CD14-positive monocyte (primary cell): ENCODE data around the gene SPATA6L. TPM values are rescaled to one million over a fixed set of nuclear protein-coding genes. Genes with fewer than 3 reads are reported as not detected.

ENCODE experiments used
- DNase-seq, 3 donors: peaks; one replicate each; pipeline ENCODE4 v3.0.0-alpha.2; 2011 to 2022
- H2AFZ ChIP-seq: 2 replicates; pipeline ENCODE4 v1.6.0; 2012; ENCODE audit warnings: mild to moderate bottlenecking, low read depth, low read length, inconsistent platforms; ENCODE audit not compliant: insufficient read depth, poor library complexity, severe bottlenecking
- H3K27ac ChIP-seq, 2 donors: 1 replicate in 1 of 2; 2 replicates in 1 of 2; pipeline ENCODE4 v1.5.1; 2012 to 2013; ENCODE audit warnings: low read length in 2 of 2, control low read depth in 1 of 2, inconsistent platforms in 1 of 2, low read depth in 1 of 2, mild to moderate bottlenecking in 1 of 2
- H3K27me3 ChIP-seq, 2 donors: one replicate each; pipeline versions ENCODE4 v1.6.0 to v1.6.1; 2011 to 2013; ENCODE audit warnings: low read length in 2 of 2; ENCODE audit not compliant: control insufficient read depth in 2 of 2, insufficient read depth in 2 of 2
- H3K36me3 ChIP-seq, 2 donors: replicated peaks in 1 of 2; 1 replicate in 1 of 2; 2 replicates in 1 of 2; pipeline versions ENCODE4 v1.5.1 to v1.6.1; 2012 to 2013; ENCODE audit warnings: low read length in 2 of 2, control low read depth in 1 of 2, inconsistent platforms in 1 of 2, mild to moderate bottlenecking in 1 of 2; ENCODE audit not compliant: insufficient read depth in 2 of 2, control insufficient read depth in 1 of 2
- H3K4me1 ChIP-seq, 2 donors: 1 replicate in 1 of 2; 2 replicates in 1 of 2; pipeline versions ENCODE4 v1.5.1 to v1.6.1; 2012 to 2013; ENCODE audit warnings: low read length in 2 of 2, control low read depth in 1 of 2, inconsistent platforms in 1 of 2, mild to moderate bottlenecking in 1 of 2, moderate library complexity in 1 of 2; ENCODE audit not compliant: insufficient read depth in 2 of 2, control insufficient read depth in 1 of 2
- H3K4me2 ChIP-seq: replicated peaks from 2 replicates; pipeline ENCODE3; 2012; ENCODE audit warnings: low read length, moderate library complexity, mild to moderate bottlenecking; ENCODE audit not compliant: poor library complexity, severe bottlenecking; ENCODE audit errors: extremely low read depth
- H3K4me3 ChIP-seq, 3 experiments: fragments of 200-600 bp in 1 of 3; sonication (generic) in 1 of 3; replicated peaks in 1 of 3; 1 replicate in 2 of 3; 2 replicates in 1 of 3; pipeline ENCODE4 v1.5.1; 2011 to 2013; ENCODE audit warnings: low read length in 3 of 3, mild to moderate bottlenecking in 3 of 3, control low read depth in 2 of 3, low read depth in 2 of 3, inconsistent platforms in 1 of 3, moderate library complexity in 1 of 3
- H3K79me2 ChIP-seq: 2 replicates; pipeline ENCODE4 v1.6.0; 2012; ENCODE audit warnings: mild to moderate bottlenecking, control low read depth, inconsistent platforms, low read length, moderate library complexity; ENCODE audit not compliant: insufficient read depth
- H3K9ac ChIP-seq: 2 replicates; pipeline ENCODE4 v1.6.0; 2017; ENCODE audit warnings: low read length, mild to moderate bottlenecking; ENCODE audit not compliant: insufficient read depth, poor library complexity, severe bottlenecking
- H3K9me3 ChIP-seq, 2 donors: replicated peaks in 1 of 2; 1 replicate in 1 of 2; 2 replicates in 1 of 2; pipeline versions ENCODE4 v1.5.1 to v1.6.1; 2012 to 2013; ENCODE audit warnings: low read length in 2 of 2, control low read depth in 1 of 2; ENCODE audit not compliant: control insufficient read depth in 1 of 2, insufficient read depth in 1 of 2
- H4K20me1 ChIP-seq: 2 replicates; pipeline ENCODE4 v1.6.0; 2012; ENCODE audit warnings: mild to moderate bottlenecking, low read length, control low read depth, moderate library complexity; ENCODE audit not compliant: insufficient read depth
- H3K27ac Mint-ChIP-seq, 7 donors: one replicate each; pipeline ENCODE4 v1.8.0; 2020; ENCODE audit warnings: mild to moderate bottlenecking in 7 of 7, mixed read lengths in 7 of 7, moderate library complexity in 6 of 7, inconsistent platforms in 2 of 7
- H3K27me3 Mint-ChIP-seq, 3 donors: one replicate each; pipeline ENCODE4 v1.8.0; 2021 to 2022; ENCODE audit warnings: low read depth in 3 of 3, mild to moderate bottlenecking in 3 of 3, mixed read lengths in 3 of 3, moderate library complexity in 3 of 3, inconsistent platforms in 1 of 3
- H3K36me3 Mint-ChIP-seq, 2 donors: one replicate each; pipeline ENCODE4 v1.8.0; 2020; ENCODE audit warnings: mixed read lengths in 2 of 2, inconsistent platforms in 1 of 2, mild to moderate bottlenecking in 1 of 2
- H3K4me1 Mint-ChIP-seq: one replicate; pipeline ENCODE4 v1.8.0; 2020; ENCODE audit warnings: mild to moderate bottlenecking, mixed read lengths
- H3K4me3 Mint-ChIP-seq, 2 donors: one replicate each; pipeline ENCODE4 v1.8.0; 2020; ENCODE audit warnings: mild to moderate bottlenecking in 2 of 2, mixed read lengths in 2 of 2, moderate library complexity in 1 of 2
- H3K9me3 Mint-ChIP-seq, 7 donors: one replicate each; pipeline ENCODE4 v1.8.0; 2020 to 2022; ENCODE audit warnings: mixed read lengths in 7 of 7, mild to moderate bottlenecking in 6 of 7, moderate library complexity in 6 of 7, inconsistent platforms in 2 of 7
- WGBS: methylation state at CpG from one replicate; pipeline ENCODE4 v1.1.5; 2013; ENCODE audit warnings: missing lambda C conversion rate; ENCODE audit not compliant: insufficient coverage; 5-methylcytosine and 5-hydroxymethylcytosine counted together
- intact Hi-C, 2 donors: fragments of 100-400 bp; cut with micrococcal nuclease; formaldehyde crosslinking; loops; one replicate each; pipeline versions ENCODE4 v1.15.0 to v1.15.1; 2023
- polyA plus RNA-seq, 3 donors: library from polyadenylated mRNA; depleted of rRNA in 1 of 3; unstranded in 2 of 3; stranded (reverse) in 1 of 3; fragments of 300-500 nt in 2 of 3; fragments of >200 nt in 1 of 3; fragmentation: Illumina TruSeq in 2 of 3; gene quantifications; 1 replicate in 2 of 3; 2 replicates in 1 of 3; pipeline ENCODE4 v1.2.3, GENCODE V29; 2012 to 2021
- TF ChIP-seq, protein P1 (sequence below): fragments of 200-600 bp; IDR thresholded peaks from one replicate; pipeline ENCODE4 v1.8.0; 2022; ENCODE audit warnings: antibody characterized with exemption, mild to moderate bottlenecking

The SPATA6L gene
- polyA plus RNA-seq, 3 donors, result not detected

DNA sequence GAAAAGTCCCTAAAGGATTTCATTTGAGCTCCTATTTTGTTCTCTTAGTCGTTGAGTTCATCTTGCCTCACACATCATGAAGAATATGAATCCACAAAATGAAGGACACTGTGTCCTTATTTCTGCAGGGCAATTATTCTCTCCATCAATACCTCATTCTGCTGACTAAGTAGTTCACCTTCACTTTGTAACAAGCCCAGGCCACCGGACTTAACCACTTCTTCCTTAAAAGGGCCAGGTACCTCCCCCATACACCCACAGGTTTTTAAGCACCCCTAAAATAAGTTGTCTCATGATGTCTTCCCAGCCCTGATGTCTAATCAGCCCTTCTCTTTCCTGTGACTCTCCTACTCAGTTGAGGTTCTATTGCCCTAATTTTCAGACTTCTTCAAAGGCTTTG is 71.3 kb downstream of the SPATA6L start:
- intact Hi-C loops, result no loop called here
- Mint-ChIP-seq H3K4me1 (peaks cover 18% of the 10 kb centered on the region), H3K9me3 (peaks cover 0 to 2% (median 0%) of the 10 kb centered on the region in 7 donors), H3K36me3 (no peaks in the 10 kb centered on the region), H3K4me3 (no peak overlapping the region), H3K27me3 (peaks cover 0 to 2% (median 1%) of the 10 kb centered on the region in 3 donors), H3K27ac (no peak overlapping the region)
- 89% methylated on average over 2 of the region's 2 CpGs for WGBS
- Histone ChIP-seq H3K9me3 (no peaks in the 10 kb centered on the region), H3K27ac (no peak overlapping the region), H2AFZ (no peak overlapping the region), H3K4me3 (no peak overlapping the region), H3K79me2 (no peaks in the 10 kb centered on the region), H3K27me3 (no peaks in the 10 kb centered on the region), H3K9ac (no peak overlapping the region), H3K36me3 (no peaks in the 10 kb centered on the region), H4K20me1 (no peaks in the 10 kb centered on the region), H3K4me2 (no peak overlapping the region), H3K4me1 (peaks cover 4 to 8% of the 10 kb centered on the region in 2 donors)
- no peak for DNase-seq
- TF ChIP-seq, protein P1, sequence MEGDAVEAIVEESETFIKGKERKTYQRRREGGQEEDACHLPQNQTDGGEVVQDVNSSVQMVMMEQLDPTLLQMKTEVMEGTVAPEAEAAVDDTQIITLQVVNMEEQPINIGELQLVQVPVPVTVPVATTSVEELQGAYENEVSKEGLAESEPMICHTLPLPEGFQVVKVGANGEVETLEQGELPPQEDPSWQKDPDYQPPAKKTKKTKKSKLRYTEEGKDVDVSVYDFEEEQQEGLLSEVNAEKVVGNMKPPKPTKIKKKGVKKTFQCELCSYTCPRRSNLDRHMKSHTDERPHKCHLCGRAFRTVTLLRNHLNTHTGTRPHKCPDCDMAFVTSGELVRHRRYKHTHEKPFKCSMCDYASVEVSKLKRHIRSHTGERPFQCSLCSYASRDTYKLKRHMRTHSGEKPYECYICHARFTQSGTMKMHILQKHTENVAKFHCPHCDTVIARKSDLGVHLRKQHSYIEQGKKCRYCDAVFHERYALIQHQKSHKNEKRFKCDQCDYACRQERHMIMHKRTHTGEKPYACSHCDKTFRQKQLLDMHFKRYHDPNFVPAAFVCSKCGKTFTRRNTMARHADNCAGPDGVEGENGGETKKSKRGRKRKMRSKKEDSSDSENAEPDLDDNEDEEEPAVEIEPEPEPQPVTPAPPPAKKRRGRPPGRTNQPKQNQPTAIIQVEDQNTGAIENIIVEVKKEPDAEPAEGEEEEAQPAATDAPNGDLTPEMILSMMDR, result no peak

GRCh38 chr9:4594545-4594944 is 71.7 kb downstream of the SPATA6L start:
- Mint-ChIP-seq H3K9me3 (peaks cover 0 to under 1% (median 0%) of the 10 kb centered on the region in 7 donors), H3K4me1 (peaks cover 18% of the 10 kb centered on the region), H3K4me3 (no peak overlapping the region), H3K27ac (no peak overlapping the region), H3K36me3 (no peaks in the 10 kb centered on the region), H3K27me3 (peaks cover 0 to 2% (median 1%) of the 10 kb centered on the region in 3 donors)
- Histone ChIP-seq H3K4me2 (no peak overlapping the region), H3K79me2 (no peaks in the 10 kb centered on the region), H4K20me1 (no peaks in the 10 kb centered on the region), H3K9me3 (no peaks in the 10 kb centered on the region), H3K4me3 (no peak overlapping the region), H3K27me3 (no peaks in the 10 kb centered on the region), H3K27ac (no peak overlapping the region), H2AFZ (no peak overlapping the region), H3K9ac (no peak overlapping the region), H3K4me1 (peaks cover 4 to 8% of the 10 kb centered on the region in 2 donors), H3K36me3 (no peaks in the 10 kb centered on the region)
- WGBS, result 93% methylated on average over 4 of the region's 4 CpGs
- intact Hi-C loops, result no loop called here
- no peak for DNase-seq
- TF ChIP-seq, protein P1, result no peak
